DND-41 (cell line): Measurements from ENCODE around the gene CCR7.

Experiments
- ATAC-seq: fragments of 200-7000 bp; cut with Tn5 transposase; 3 replicates; pipeline ENCODE4 v1.9.1; 2021; ENCODE audit warnings: low read depth; ENCODE audit not compliant: insufficient read depth
- DNase-seq: peaks from one replicate; pipeline ENCODE4 v3.0.0-alpha.2; 2020
- H2AFZ ChIP-seq: 2 replicates; pipeline ENCODE4 v1.6.0; 2012; ENCODE audit warnings: low read depth, low read length
- H3K27ac ChIP-seq: 2 replicates; pipeline ENCODE4 v1.5.1; 2012; ENCODE audit warnings: low read length, inconsistent platforms
- H3K27me3 ChIP-seq: fragments of 200-600 bp; sonication (generic); 2 replicates; pipeline ENCODE4 v1.6.0; 2012; ENCODE audit warnings: low read length, mild to moderate bottlenecking, inconsistent platforms; ENCODE audit not compliant: insufficient read depth, poor library complexity
- H3K36me3 ChIP-seq: 2 replicates; pipeline ENCODE4 v1.5.1; 2012; ENCODE audit warnings: low read length, inconsistent platforms; ENCODE audit not compliant: insufficient read depth
- H3K4me1 ChIP-seq: 2 replicates; pipeline ENCODE4 v1.5.1; 2012; ENCODE audit warnings: mild to moderate bottlenecking, low read length; ENCODE audit not compliant: insufficient read depth
- H3K4me2 ChIP-seq: 2 replicates; pipeline ENCODE4 v1.6.0; 2012; ENCODE audit warnings: mild to moderate bottlenecking, moderate library complexity, low read length, inconsistent platforms; ENCODE audit not compliant: insufficient read depth
- H3K4me3 ChIP-seq, 2 experiments: fragments of 200-600 bp in 1 of 2; shearing (Covaris generic) in 1 of 2; 2 replicates each; pipeline ENCODE4 v1.5.1; 2012 to 2016; ENCODE audit warnings: inconsistent platforms in 2 of 2, low read length in 2 of 2, mild to moderate bottlenecking in 2 of 2, low read depth in 1 of 2, moderate library complexity in 1 of 2
- H3K79me2 ChIP-seq: 2 replicates; pipeline ENCODE4 v1.6.0; 2012; ENCODE audit warnings: low read length, inconsistent platforms; ENCODE audit not compliant: insufficient read depth
- H3K9ac ChIP-seq: 2 replicates; pipeline ENCODE4 v1.6.0; 2012; ENCODE audit warnings: low read depth, mild to moderate bottlenecking, inconsistent platforms, low read length, moderate library complexity
- H3K9me3 ChIP-seq: 2 replicates; pipeline ENCODE4 v1.5.1; 2012; ENCODE audit warnings: low read length, moderate library complexity, mild to moderate bottlenecking, inconsistent platforms; ENCODE audit not compliant: insufficient read depth, severe bottlenecking
- H4K20me1 ChIP-seq: 2 replicates; pipeline ENCODE4 v1.6.0; 2012; ENCODE audit warnings: low read length; ENCODE audit not compliant: insufficient read depth
- CTCF ChIP-seq: IDR thresholded peaks from 2 replicates; pipeline ENCODE4 v1.5.1; 2012; ENCODE audit warnings: borderline replicate concordance, low read length, moderate library complexity, mild to moderate bottlenecking; ENCODE audit not compliant: poor library complexity, severe bottlenecking; ENCODE audit errors: extremely low read depth
- EZH2 ChIP-seq: IDR thresholded peaks from 3 replicates; pipeline ENCODE4 v1.6.1; 2012; ENCODE audit warnings: borderline replicate concordance, low read depth, mild to moderate bottlenecking, moderate library complexity, low read length, inconsistent platforms; ENCODE audit not compliant: severe bottlenecking

Gene CCR7

DNA sequence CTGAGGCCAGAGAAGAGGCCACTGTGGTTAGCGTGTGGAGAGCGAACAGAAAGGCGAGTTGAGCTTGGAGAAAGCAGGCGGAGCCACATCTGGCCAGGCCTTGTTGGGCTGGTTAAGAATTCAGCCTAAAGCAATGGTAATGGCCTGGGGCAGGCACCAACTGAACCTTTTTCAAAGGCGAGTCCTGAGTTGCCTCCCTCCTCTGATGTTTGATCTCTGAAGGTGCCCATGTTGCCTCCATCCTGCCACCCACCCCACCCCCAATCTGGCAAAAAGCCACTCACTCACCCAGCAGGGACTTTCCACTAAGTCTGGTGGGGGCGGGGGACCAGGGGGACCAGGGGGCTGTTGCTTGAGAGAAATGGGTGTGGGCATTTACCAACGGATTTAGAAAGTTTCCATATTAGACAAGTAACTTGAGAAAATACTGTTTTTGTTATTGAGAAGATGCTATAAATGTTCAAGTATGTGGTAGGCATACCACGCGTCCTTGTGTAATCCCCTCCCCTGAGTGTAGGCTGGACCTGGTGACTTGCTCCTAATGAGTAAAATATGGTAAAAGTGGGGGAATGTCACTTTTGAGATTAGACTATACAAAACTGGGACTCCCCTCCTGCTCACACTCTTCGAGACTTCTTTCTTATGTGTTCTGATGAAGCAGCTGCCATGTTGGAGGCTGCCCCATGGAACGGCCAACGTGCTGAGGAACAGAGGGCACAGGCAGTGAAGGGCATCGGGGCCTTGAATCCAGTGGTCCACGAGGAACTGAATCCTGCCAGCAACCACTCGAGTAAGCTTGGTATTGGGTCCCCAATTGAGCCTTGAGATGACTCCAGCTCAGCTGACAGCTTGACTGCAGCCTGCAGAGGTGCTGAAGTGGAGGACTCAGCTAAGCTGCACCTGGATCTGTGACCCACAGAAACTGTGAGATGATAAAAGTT lies 34.0 kb downstream of the CCR7 start:
- peaks cover 52% of the 10 kb centered on the region for H3K4me1 ChIP-seq
- 0 out of 2 replicates have a peak overlapping the region, but pooled peaks have one; percentile 7 for H3K9ac ChIP-seq
- H3K27ac ChIP-seq: peak overlapping the region; percentile 89
- no peaks in the 10 kb centered on the region for H3K9me3 ChIP-seq
- no peak overlapping the region for H3K4me3 ChIP-seq
- H3K4me2 ChIP-seq: no peak overlapping the region
- DNase-seq (peak; percentile 64), ATAC-seq (0 out of 3 replicates have a peak, but pooled peaks have one; percentile 11)
- no peaks in the 10 kb centered on the region for H3K79me2 ChIP-seq
- TF ChIP-seq CTCF (no peak), EZH2 (no peak)
- H2AFZ ChIP-seq: peak overlapping the region; percentile 15; the same call in 1 of the 2 replicates
- no peaks in the 10 kb centered on the region for H4K20me1 ChIP-seq
- H3K36me3 ChIP-seq: no peaks in the 10 kb centered on the region
- H3K27me3 ChIP-seq: no peaks in the 10 kb centered on the region

GRCh38 chr17:40530531-40530994 lies 34.7 kb downstream of the CCR7 start:
- H3K27ac ChIP-seq: peak overlapping the region; percentile 67
- TF ChIP-seq EZH2: no peak
- TF ChIP-seq CTCF: no peak
- H3K79me2 ChIP-seq: no peaks in the 10 kb centered on the region
- no peaks in the 10 kb centered on the region for H4K20me1 ChIP-seq
- H3K27me3 ChIP-seq: no peaks in the 10 kb centered on the region
- peaks cover 44% of the 10 kb centered on the region for H3K4me1 ChIP-seq
- H3K4me3 ChIP-seq: no peak overlapping the region
- no peaks in the 10 kb centered on the region for H3K36me3 ChIP-seq
- ATAC-seq (no peak), DNase-seq (no peak)
- H3K9ac ChIP-seq: no peak overlapping the region
- H2AFZ ChIP-seq: no peak overlapping the region
- no peak overlapping the region for H3K4me2 ChIP-seq
- no peaks in the 10 kb centered on the region for H3K9me3 ChIP-seq

GRCh38 chr17:40529991-40530390 lies 35.3 kb downstream of the CCR7 start:
- H3K9me3 ChIP-seq: peaks cover 6% of the 10 kb centered on the region
- H4K20me1 ChIP-seq: no peaks in the 10 kb centered on the region
- H2AFZ ChIP-seq: no peak overlapping the region
- peak overlapping the region; percentile 67 for H3K27ac ChIP-seq
- no peak overlapping the region for H3K4me2 ChIP-seq
- H3K4me3 ChIP-seq: no peak overlapping the region
- H3K27me3 ChIP-seq: no peaks in the 10 kb centered on the region
- ATAC-seq (no peak), DNase-seq (no peak)
- no peaks in the 10 kb centered on the region for H3K79me2 ChIP-seq
- TF ChIP-seq CTCF (no peak), EZH2 (no peak)
- H3K9ac ChIP-seq: no peak overlapping the region
- H3K36me3 ChIP-seq: no peaks in the 10 kb centered on the region
- H3K4me1 ChIP-seq: peaks cover 44% of the 10 kb centered on the region
